Endothelial cell of umbilical vein (primary cell): ENCODE measurements around the gene PKN2. TPM values are rescaled to one million over a fixed set of nuclear protein-coding genes. Genes with fewer than 3 reads are reported as not detected.
"Not testable (repeated sequence)": the region's sequence is repeated elsewhere in the genome, so short reads cannot be mapped to it uniquely, and the experiment has no call there.

ENCODE experiments used
- BruUV-seq: library from RNA; stranded (reverse); fragments of 400-500 nt; replicated peaks from 2 replicates; lab custom pipeline; 2021; lab: Mats Ljungman, UMichigan
- CTCF ChIA-PET: fragments of 300-600, 350-600 bp; sonication (Branson Sonifier 250); formaldehyde crosslinking; loops from one replicate; lab custom pipeline; 2021; ENCODE audit warnings: antibody characterized with exemption, inconsistent platforms; lab: Charles Lee
- POLR2A ChIA-PET: fragments of 300-600, 350-600 bp; sonication (Branson Sonifier 250); formaldehyde crosslinking; loops from one replicate; lab custom pipeline; 2021; ENCODE audit warnings: antibody characterized with exemption, inconsistent platforms; lab: Charles Lee
- DNase-seq: peaks from one replicate; pipeline ENCODE4 v3.0.0-alpha.2; 2011; ENCODE audit warnings: low read depth, low spot score
- FAIRE-seq: peaks from 2 replicates; lab custom pipeline; 2011; peaks lifted over from hg19 to GRCh38; lab: Jason Lieb, UNC
- H2AFZ ChIP-seq: 2 replicates; pipeline ENCODE4 v1.6.0; 2012; ENCODE audit warnings: low read depth, low read length, control low read depth, inconsistent platforms
- H3K27ac ChIP-seq: 2 replicates; pipeline ENCODE4 v1.5.1; 2011; ENCODE audit warnings: low read depth, mild to moderate bottlenecking, control low read depth, low read length, moderate library complexity; ENCODE audit not compliant: insufficient read depth
- H3K27me3 ChIP-seq, 2 experiments: 2 replicates each; pipeline versions ENCODE4 v1.6.0 to v1.6.1; 2011; ENCODE audit warnings: low read length in 2 of 2, mixed read lengths in 1 of 2; ENCODE audit not compliant: control insufficient read depth in 2 of 2, insufficient read depth in 2 of 2
- H3K36me3 ChIP-seq, 2 experiments: 2 replicates in 1 of 2; 3 replicates in 1 of 2; pipeline ENCODE4 v1.5.1; 2011; ENCODE audit warnings: low read length in 2 of 2, mild to moderate bottlenecking in 1 of 2, moderate library complexity in 1 of 2; ENCODE audit not compliant: control insufficient read depth in 2 of 2, insufficient read depth in 2 of 2; ENCODE audit errors: extremely low read depth in 1 of 2
- H3K4me1 ChIP-seq: 3 replicates; pipeline ENCODE4 v1.5.1; 2011; ENCODE audit warnings: mild to moderate bottlenecking, low read length; ENCODE audit not compliant: control insufficient read depth, insufficient read depth; ENCODE audit errors: extremely low read depth
- H3K4me2 ChIP-seq: 2 replicates; pipeline ENCODE4 v1.6.1; 2011; ENCODE audit warnings: low read length, control low read depth, mixed read lengths; ENCODE audit not compliant: insufficient read depth
- H3K4me3 ChIP-seq, 3 experiments: fragments of 200-600 bp in 1 of 3; sonication (generic), shearing (Covaris generic) in 1 of 3; replicated peaks in 1 of 3; 2 replicates each; pipeline ENCODE4 v1.5.1; 2011 to 2016; ENCODE audit warnings: control low read depth in 3 of 3, low read length in 3 of 3, mild to moderate bottlenecking in 2 of 3, inconsistent platforms in 1 of 3, low read depth in 1 of 3, moderate library complexity in 1 of 3; ENCODE audit not compliant: insufficient read depth in 1 of 3
- H3K79me2 ChIP-seq: 2 replicates; pipeline ENCODE4 v1.6.0; 2012; ENCODE audit warnings: low read length, inconsistent platforms; ENCODE audit not compliant: control insufficient read depth, insufficient read depth
- H3K9ac ChIP-seq: replicated peaks from 2 replicates; pipeline ENCODE3; 2011; ENCODE audit warnings: low read length, control low read depth; ENCODE audit not compliant: insufficient read depth; ENCODE audit errors: extremely low read depth
- H3K9me1 ChIP-seq: replicated peaks from 3 replicates; pipeline ENCODE4 v1.6.0; 2011; ENCODE audit warnings: mild to moderate bottlenecking, low read length; ENCODE audit not compliant: control insufficient read depth, insufficient read depth; ENCODE audit errors: extremely low read depth
- H3K9me3 ChIP-seq: replicated peaks from 2 replicates; pipeline ENCODE4 v1.5.1; 2012; ENCODE audit warnings: low read length, inconsistent platforms; ENCODE audit not compliant: control insufficient read depth, insufficient read depth
- H4K20me1 ChIP-seq: replicated peaks from 2 replicates; pipeline ENCODE3; 2011; ENCODE audit warnings: mild to moderate bottlenecking, low read length; ENCODE audit not compliant: control insufficient read depth, insufficient read depth; ENCODE audit errors: extremely low read depth
- EZH2 ChIP-seq: IDR thresholded peaks from 2 replicates; pipeline ENCODE4 v1.6.1; 2012; ENCODE audit warnings: borderline replicate concordance, low read depth, mild to moderate bottlenecking, moderate library complexity, low read length, inconsistent platforms; ENCODE audit not compliant: severe bottlenecking
- FOS ChIP-seq: IDR thresholded peaks from 2 replicates; pipeline ENCODE4 v1.6.1; 2011; ENCODE audit warnings: mild to moderate bottlenecking, low read length, moderate library complexity, borderline replicate concordance; ENCODE audit not compliant: insufficient read depth
- GATA2 ChIP-seq: IDR thresholded peaks from 2 replicates; pipeline ENCODE4 v1.7.0; 2011; ENCODE audit warnings: low read depth, mild to moderate bottlenecking, moderate library complexity, mixed read lengths, low read length; ENCODE audit not compliant: insufficient read length, insufficient read depth
- JUN ChIP-seq: IDR thresholded peaks from 2 replicates; pipeline ENCODE4 v1.6.1; 2011; ENCODE audit warnings: borderline replicate concordance, low read depth; ENCODE audit not compliant: insufficient read length, insufficient read depth
- MYC ChIP-seq: IDR thresholded peaks from one replicate; pipeline ENCODE4 v1.6.1; 2011; ENCODE audit warnings: mild to moderate bottlenecking, low read depth, low read length
- POLR2A ChIP-seq: IDR thresholded peaks from 2 replicates; pipeline ENCODE4 v1.6.1; 2012; ENCODE audit warnings: low read depth, mild to moderate bottlenecking, control low read depth, low read length
- POLR2AphosphoS5 ChIP-seq: IDR thresholded peaks from 2 replicates; pipeline ENCODE4 v1.6.1; 2012; ENCODE audit warnings: low read depth, mild to moderate bottlenecking, control low read depth, low read length, moderate library complexity; ENCODE audit not compliant: insufficient read depth
- dilution Hi-C: fragments of 300-500 bp; cut with MboI; formaldehyde crosslinking; loops from one replicate; pipeline ENCODE4 v1.15.0; 2019; ENCODE audit warnings: low sequenced_read_pairs; ENCODE audit not compliant: extremely low pct_ligation_motif_present
- intact Hi-C: fragments of 100-400 bp; cut with micrococcal nuclease; formaldehyde crosslinking; loops from one replicate; pipeline ENCODE4 v1.10.0; 2022
- polyA plus RNA-seq, 4 experiments: library from polyadenylated mRNA; depleted of rRNA in 3 of 4; stranded (reverse) in 3 of 4; unstranded in 1 of 4; fragments of >200 nt; gene quantifications; 2 replicates each; pipeline versions ENCODE4 v1.2.1 to v1.2.3, GENCODE V29; 2011 to 2012; ENCODE audit warnings: missing spikeins in 1 of 4
- total RNA-seq: library from RNA; stranded (reverse); gene quantifications from 2 replicates; pipeline ENCODE4 v1.2.3, GENCODE V29; 2021
- TF ChIP-seq, protein P1 (sequence below), 2 donors: IDR thresholded peaks; 1 replicate in 1 of 2; 2 replicates in 1 of 2; pipeline ENCODE4 v1.5.1; 2011; ENCODE audit warnings: low read length in 2 of 2, mild to moderate bottlenecking in 2 of 2, moderate library complexity in 2 of 2, control low read depth in 1 of 2, inconsistent platforms in 1 of 2, low read depth in 1 of 2; ENCODE audit not compliant: insufficient read depth in 1 of 2; ENCODE audit errors: extremely low read depth in 1 of 2
- TF ChIP-seq, protein P2 (sequence below): IDR thresholded peaks from 2 replicates; pipeline ENCODE4 v1.6.1; 2011; ENCODE audit not compliant: insufficient read depth, insufficient read length

The PKN2 gene
- total and polyA plus RNA-seq, 2 donors (not counting 3 experiments of a cell fraction or from before 2014, with no cell fraction given): 11.5 to 47.3 TPM

DNA sequence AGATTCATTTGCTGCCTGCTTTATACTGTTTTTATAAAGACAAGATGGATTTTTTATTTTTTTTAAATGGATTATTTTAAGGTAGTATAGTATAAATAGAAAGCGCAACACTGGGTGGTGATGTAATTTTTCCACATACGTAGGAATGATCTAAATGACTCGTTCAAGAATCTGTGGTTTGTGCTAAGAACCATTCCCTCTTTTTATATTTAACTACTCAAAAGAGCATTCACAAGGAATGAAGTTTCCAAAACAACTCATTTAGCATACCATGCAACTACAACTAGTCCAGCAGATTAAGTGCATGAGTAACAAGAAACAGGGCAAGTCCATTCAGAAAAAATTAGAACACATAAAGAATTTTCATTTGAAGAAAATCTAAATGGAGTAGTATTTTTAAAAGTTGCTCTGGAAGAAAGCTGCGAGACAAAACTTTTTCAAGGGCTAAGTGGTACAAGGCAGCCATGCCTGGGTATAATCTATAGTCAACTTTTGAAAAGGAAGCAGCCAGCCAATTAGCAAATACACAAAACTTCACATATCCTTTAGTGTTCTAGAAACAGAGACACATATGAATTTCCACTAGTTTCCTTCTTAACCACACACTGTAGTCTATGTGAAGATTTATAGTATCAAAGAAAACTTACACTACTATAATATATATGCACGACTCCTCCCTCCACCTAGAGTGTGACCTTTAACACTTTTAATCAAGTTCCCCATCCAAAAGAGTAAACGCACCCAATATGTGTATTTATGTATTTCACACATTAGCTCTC is 183.9 kb downstream of the PKN2 start:
- no peaks in the 10 kb centered on the region for H3K36me3 ChIP-seq
- POLR2A ChIA-PET: no interaction called here
- intact Hi-C loops: no loop called here
- CTCF ChIA-PET: interaction anchor here (1.0 to 1.5 kb wide), 2 partner anchors 20 to 212 kb away, joined by 4 read pairs; no protein-coding TSS in a partner anchor
- H3K27ac ChIP-seq: no peak overlapping the region
- no peaks in the 10 kb centered on the region for H3K9me1 ChIP-seq
- H3K9me3 ChIP-seq: no peaks in the 10 kb centered on the region
- H3K4me1 ChIP-seq: no peaks in the 10 kb centered on the region
- FAIRE-seq (no peak), DNase-seq (no peak)
- H3K79me2 ChIP-seq: peaks cover 33% of the 10 kb centered on the region
- no peak overlapping the region for H3K9ac ChIP-seq
- no TSS peak for BruUV-seq
- H4K20me1 ChIP-seq: no peaks in the 10 kb centered on the region
- no peak overlapping the region for H3K4me3 ChIP-seq
- TF ChIP-seq EZH2 (no peak), POLR2A (no peak), JUN (no peak), FOS (no peak), MYC (no peak), POLR2AphosphoS5 (no peak), GATA2 (no peak)
- TF ChIP-seq, protein P1, sequence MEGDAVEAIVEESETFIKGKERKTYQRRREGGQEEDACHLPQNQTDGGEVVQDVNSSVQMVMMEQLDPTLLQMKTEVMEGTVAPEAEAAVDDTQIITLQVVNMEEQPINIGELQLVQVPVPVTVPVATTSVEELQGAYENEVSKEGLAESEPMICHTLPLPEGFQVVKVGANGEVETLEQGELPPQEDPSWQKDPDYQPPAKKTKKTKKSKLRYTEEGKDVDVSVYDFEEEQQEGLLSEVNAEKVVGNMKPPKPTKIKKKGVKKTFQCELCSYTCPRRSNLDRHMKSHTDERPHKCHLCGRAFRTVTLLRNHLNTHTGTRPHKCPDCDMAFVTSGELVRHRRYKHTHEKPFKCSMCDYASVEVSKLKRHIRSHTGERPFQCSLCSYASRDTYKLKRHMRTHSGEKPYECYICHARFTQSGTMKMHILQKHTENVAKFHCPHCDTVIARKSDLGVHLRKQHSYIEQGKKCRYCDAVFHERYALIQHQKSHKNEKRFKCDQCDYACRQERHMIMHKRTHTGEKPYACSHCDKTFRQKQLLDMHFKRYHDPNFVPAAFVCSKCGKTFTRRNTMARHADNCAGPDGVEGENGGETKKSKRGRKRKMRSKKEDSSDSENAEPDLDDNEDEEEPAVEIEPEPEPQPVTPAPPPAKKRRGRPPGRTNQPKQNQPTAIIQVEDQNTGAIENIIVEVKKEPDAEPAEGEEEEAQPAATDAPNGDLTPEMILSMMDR (IDR thresholded peaks at IDR 0.05; ENCODE audit: extremely low read depth in 1 of 2, insufficient read depth in 1 of 2, low read depth in 1 of 2, low read length in 2 of 2): no peak
- TF ChIP-seq, protein P2, sequence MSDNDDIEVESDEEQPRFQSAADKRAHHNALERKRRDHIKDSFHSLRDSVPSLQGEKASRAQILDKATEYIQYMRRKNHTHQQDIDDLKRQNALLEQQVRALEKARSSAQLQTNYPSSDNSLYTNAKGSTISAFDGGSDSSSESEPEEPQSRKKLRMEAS: no peak
- dilution Hi-C loops: no loop called here
- no peak overlapping the region for H3K4me2 ChIP-seq
- no peaks in the 10 kb centered on the region for H3K27me3 ChIP-seq
- no peak overlapping the region for H2AFZ ChIP-seq

DNA sequence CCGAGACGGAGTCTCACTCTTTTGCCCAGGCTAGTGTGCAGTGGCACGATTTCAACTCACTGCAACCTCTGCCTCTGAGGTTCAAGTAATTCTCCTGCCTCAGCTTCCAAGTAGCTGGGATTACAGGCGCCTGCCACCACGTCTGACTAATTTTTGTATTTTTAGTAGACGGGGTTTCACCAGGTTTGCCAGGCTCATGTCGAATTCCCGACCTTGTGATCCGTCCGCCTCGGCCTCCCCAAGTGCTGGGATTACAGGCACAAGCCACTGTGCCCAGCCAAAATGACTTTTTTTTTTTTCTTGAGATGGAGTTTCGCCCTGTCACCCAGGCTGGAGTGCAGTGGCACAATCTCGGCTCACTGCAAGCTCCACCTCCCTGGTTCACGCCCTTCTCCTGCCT is 185.6 kb downstream of the PKN2 start:
- H3K9me3 ChIP-seq, H4K20me1 ChIP-seq, H3K9ac ChIP-seq, H3K4me2 ChIP-seq, DNase-seq, H3K9me1 ChIP-seq, H3K27ac ChIP-seq, H3K4me3 ChIP-seq, H3K36me3 ChIP-seq, BruUV-seq, H3K4me1 ChIP-seq, H3K27me3 ChIP-seq, POLR2A ChIA-PET, H2AFZ ChIP-seq, dilution Hi-C loops, FAIRE-seq: not testable (repeated sequence)
- H3K79me2 ChIP-seq: peaks cover 41% of the 10 kb centered on the region
- intact Hi-C loops: loop anchor here (10.0 kb wide), 1 partner anchor 685 kb away; no protein-coding TSS in a partner anchor
- CTCF ChIA-PET: interaction anchor here (0.9 kb wide), 1 partner anchor 95 kb away, joined by 4 read pairs; no protein-coding TSS in a partner anchor
